ENCODE data around the gene TGM4. TPM values are rescaled to one million over a fixed set of nuclear protein-coding genes. Genes with fewer than 3 reads are reported as not detected.
A peak's percentile ranks its signal among the peaks of the same experiment; 100 is the strongest.

TGM4 gene
- total and polyA plus RNA-seq, 9 of the 15 experiments (the other 6 are each of a cell fraction or from before 2014, with no cell fraction given): not detected

- H3K4me3 ChIP-seq: no peak overlapping the region
- H2AFZ ChIP-seq (ENCODE audit: low read depth, low read length): no peak overlapping the region
- H4K20me1 ChIP-seq (replicated peaks; ENCODE audit: control insufficient read depth, insufficient read depth, low read length): peaks cover 20% of the 10 kb centered on the region
- ATAC-seq (no peak), FAIRE-seq (no peak), DNase-seq (ENCODE audit: extremely low read depth in 1 of 4, low spot score in 3 of 4) (no peak)
- H3K4me1 ChIP-seq (replicated peaks in 1 of 2; ENCODE audit: control insufficient read depth in 2 of 2, insufficient read depth in 2 of 2, low read length in 2 of 2): peaks cover 5 to 6% of the 10 kb centered on the region in 2 experiments; a peak in 4 of 5 replicates
- H3K9me1 ChIP-seq (ENCODE audit: control insufficient read depth, insufficient read depth, low read length): no peaks in the 10 kb centered on the region
- 84% methylated on average over 3 of the region's 3 CpGs for WGBS (ENCODE audit: insufficient coverage, low coverage, missing lambda C conversion rate)
- no peak overlapping the region for H3K4me2 ChIP-seq (ENCODE audit: insufficient read depth, low read length)
- no peaks in the 10 kb centered on the region for H3K27me3 ChIP-seq (ENCODE audit: control insufficient read depth in 2 of 2, insufficient read depth in 2 of 2, low read length in 2 of 2)
- peaks cover 33% of the 10 kb centered on the region for H3K36me3 ChIP-seq (ENCODE audit: control insufficient read depth, insufficient read depth, low read length)
- intact Hi-C loops (cut with micrococcal nuclease): no loop called here
- POLR2A ChIA-PET: interaction anchor here (0.6 to 1.2 kb wide), 5 partner anchors 9 to 140 kb away, joined by 3 to 6 read pairs (median 4); no protein-coding TSS in a partner anchor
- no TSS peak for BruUV-seq (replicated peaks)
- H3K27ac ChIP-seq (ENCODE audit: extremely low read depth, low read depth, low read length): no peak overlapping the region
- H3K79me2 ChIP-seq (ENCODE audit: control insufficient read depth, insufficient read depth, low read length): peaks cover 50% of the 10 kb centered on the region
- TF ChIP-seq CEBPG (CRISPR knock-in tag; IDR thresholded peaks at IDR 0.05) (peak; percentile 57; the same call in 1 of the 2 replicates), CEBPG (tag; conservative IDR thresholded peaks at IDR 0.05 in 1 of 2, IDR thresholded peaks at IDR 0.05 in 1 of 2) (no peak), ZNF75A (CRISPR knock-in tag; IDR thresholded peaks at IDR 0.05) (no peak), ATF3 (IDR thresholded peaks at IDR 0.05) (peak; percentile 47), ATF3 (CRISPR knock-in tag; conservative IDR thresholded peaks at IDR 0.05) (no peak)
- H3K9me3 ChIP-seq (replicated peaks; ENCODE audit: control insufficient read depth, insufficient read depth, low read depth, low read length): no peaks in the 10 kb centered on the region
- CTCF ChIA-PET (ENCODE audit: low intra/inter-chr PET ratio): no interaction called here
- in situ Hi-C loops (cut with MboI): no loop called here
- no peak overlapping the region for H3K9ac ChIP-seq (ENCODE audit: insufficient read depth in 1 of 2, low read depth in 2 of 2, low read length in 2 of 2)
These were observed 86.1 kb downstream of the TGM4 start for GRCh38 chr3:44960387-44961026.
